LNCAP (cell line): Measurements from ENCODE around the gene FMN2.

Experiments used
- CTCF ChIP-seq: fragments of 450-650 bp; IDR thresholded peaks from 2 replicates; pipeline ENCODE4 v1.5.1; 2017; ENCODE audit warnings: mild to moderate bottlenecking

The FMN2 gene

GRCh38 chr1:240401731-240402130 is 310.0 kb downstream of the FMN2 start:
- TF ChIP-seq CTCF: no peak

GRCh38 chr1:240402326-240402725 is 310.6 kb downstream of the FMN2 start:
- TF ChIP-seq CTCF: no peak

GRCh38 chr1:240404286-240404685 is 312.6 kb downstream of the FMN2 start:
- TF ChIP-seq CTCF: no peak

- no peak for TF ChIP-seq CTCF
Observed at GRCh38 chr1:240405751-240406150, 314.1 kb downstream of the FMN2 start.

GRCh38 chr1:240407407-240407806 is 315.7 kb downstream of the FMN2 start:
- TF ChIP-seq CTCF: no peak

- no peak for TF ChIP-seq CTCF
Observed at GRCh38 chr1:240409615-240410014, 317.9 kb downstream of the FMN2 start.

GRCh38 chr1:240413732-240414131 is 322.0 kb downstream of the FMN2 start:
- TF ChIP-seq CTCF: no peak

GRCh38 chr1:240414237-240414636 is 322.6 kb downstream of the FMN2 start:
- no peak for TF ChIP-seq CTCF
